DMS153 treated with DMSO at 0.1 percent for 48 hours (cell line): ENCODE measurements around the gene SPOCK2.

Source experiments
- DNase-seq: peaks from one replicate; lab custom pipeline; 2025; ENCODE audit not compliant: unreplicated experiment; lab: John Stamatoyannopoulos, UW

SPOCK2 gene

DNA sequence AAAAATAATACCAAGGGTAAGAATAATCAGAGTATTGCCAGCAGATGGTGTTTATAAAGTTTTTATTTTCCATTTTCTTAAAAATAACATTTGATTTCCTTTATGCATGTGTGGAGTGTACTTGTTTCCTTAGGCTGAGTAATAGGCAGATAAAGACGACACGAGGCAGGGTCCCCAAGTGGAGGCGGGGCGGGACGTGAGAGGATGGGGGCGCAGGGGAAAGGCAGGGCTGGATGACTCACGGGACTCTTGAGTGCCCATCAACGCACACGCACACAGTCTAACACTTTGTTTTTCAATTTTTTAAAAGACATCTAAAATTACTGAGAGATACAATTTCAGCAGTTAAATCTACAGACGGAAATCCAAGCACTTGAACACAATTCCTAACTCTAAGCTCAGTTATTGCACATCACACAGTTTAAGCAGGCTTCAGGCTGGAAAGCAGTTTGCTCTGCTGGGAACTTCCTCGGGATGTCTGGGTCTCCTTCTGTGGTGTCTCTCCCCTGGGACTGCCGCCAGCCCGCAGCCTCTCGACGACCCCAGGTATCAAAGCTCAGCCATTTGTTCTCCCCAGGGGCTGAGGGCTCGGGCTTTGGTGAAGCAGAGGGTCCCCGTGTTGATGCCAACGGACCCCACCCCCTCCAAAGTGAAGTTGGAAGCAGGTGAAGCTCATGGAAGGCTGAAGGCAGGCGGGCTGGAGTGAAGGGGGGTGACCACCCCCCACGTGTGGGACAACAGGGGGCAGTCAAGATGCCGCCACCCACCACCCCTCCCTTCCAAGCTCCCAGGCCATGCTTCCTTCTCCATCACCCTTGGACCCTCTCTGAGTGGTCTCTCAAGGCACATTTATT is 29.1 kb downstream of the SPOCK2 start:
- DNase-seq = no peak

DNA sequence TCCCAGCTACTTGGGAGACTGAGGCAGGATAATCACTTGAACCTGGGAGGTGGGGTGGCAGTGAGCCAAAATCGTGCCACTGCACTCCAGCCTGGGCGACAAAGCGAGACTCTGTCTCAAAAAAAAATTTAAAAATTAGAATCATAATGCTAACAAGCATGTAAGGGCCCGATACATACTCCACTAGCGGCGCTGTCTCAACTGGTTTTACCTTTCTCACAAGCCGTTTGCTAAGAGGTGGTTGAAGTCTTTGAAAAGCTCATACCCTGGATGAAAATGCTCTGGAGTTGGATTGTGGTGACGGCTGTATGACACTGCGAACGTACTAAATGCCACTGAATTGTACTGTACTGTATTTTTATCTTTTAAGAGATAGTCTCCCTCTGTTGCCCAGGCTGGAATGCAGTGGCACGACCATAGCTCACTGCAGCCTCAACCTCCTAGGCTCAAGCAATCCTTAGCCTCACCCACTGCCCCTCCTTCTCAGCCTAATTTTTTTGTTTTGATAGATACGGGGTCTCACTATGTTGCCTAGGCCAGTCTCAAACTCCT is 29.9 kb downstream of the SPOCK2 start:
- no peak for DNase-seq

DNA sequence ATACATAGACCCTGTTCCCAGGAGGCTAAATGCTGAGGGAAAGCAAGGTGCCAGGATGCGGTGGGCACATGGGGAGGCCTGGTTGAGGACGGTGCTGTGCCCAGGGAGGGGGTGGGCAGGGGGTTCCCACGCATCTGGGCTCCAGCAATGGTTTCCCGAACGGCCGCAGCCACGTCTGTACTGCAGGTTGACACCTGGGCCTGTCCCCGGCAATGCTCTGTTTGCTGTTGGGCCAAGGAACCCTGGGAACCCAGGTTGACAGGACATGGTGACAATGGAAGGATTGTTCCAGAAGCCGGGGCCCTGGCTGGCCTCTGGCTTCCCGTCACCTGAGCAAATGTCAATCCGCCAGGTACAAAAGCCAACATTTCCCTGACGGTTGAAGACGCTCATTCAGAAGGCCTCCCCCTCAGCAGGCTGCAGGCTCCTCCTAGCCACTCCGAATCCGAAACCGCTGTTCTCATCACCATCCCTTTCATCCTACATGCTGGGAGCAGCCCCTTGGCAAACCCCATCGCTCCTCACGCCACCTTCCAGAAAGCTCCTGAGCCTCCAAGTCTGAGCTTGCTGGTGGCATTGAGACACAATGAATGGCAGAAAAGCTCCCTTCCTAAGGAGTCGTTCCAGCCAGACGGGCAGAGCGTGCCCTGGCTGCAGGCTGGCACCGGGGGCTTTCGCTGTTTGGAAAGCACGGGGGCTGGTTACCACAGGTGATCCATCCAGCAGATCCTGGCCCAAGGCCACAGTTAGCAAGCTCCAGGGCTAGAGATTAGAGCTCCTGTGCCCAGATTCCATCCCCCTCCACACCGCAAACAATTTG is 31.2 kb downstream of the SPOCK2 start:
- DNase-seq = no peak

DNA sequence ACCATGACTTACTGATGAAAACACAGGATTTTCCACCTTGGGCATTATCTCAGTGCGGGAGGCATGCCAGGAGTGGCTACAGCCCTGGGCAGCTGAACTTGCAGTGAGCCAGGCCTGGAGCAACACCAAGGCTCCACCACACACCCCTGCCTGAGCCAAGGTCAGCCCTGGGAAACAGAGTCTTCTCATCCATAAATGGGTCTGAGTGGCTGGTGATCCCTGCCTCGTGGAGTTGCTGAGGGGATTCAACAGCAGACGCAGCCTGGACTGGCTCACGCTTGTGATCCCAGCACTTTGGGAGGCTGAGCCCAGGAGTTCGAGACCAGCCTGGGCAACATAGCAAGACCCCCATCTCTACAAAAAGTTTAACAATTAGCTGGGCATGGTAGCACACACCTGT is 32.2 kb downstream of the SPOCK2 start:
- no peak for DNase-seq

DNA sequence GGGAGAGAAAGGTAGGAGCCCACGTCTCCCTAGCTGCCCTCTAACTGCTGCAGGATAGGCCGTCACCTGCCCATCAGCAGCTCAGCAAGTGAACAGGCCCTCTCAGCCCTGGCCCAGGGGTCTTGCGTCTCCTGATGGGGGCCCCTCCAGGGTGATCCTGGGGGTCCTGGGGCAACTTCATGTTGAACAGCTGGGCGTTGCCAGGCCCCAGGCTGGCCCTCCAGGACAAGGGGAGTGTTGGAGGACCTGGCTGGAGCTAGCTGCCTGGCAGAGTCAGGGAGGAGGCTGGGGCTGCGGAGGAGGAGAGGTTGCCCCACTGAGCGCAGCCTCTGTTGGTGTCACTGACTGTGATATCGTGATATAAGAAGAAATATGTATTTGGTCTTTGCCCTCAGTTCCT is 34.7 kb downstream of the SPOCK2 start:
- no peak for DNase-seq

DNA sequence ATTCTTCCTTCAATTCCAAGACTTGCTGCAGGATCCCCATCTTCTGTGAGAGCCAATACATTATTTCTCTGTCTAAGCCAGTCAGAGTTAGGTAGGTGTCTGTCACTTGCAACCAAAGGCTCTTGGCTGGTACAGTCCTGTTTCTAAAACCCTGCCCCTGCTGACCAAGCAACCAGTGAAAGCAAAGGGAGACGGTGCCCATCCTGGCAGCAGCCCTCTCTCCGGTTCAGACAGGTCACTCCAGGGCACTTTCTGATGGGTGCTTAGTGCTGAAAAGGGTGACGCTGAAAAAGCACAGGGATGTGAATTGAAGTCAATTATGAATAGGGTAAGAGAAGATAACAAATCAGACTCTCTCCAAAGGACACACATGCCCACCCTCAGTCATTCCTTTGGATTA is 37.5 kb downstream of the SPOCK2 start:
- no peak for DNase-seq

DNA sequence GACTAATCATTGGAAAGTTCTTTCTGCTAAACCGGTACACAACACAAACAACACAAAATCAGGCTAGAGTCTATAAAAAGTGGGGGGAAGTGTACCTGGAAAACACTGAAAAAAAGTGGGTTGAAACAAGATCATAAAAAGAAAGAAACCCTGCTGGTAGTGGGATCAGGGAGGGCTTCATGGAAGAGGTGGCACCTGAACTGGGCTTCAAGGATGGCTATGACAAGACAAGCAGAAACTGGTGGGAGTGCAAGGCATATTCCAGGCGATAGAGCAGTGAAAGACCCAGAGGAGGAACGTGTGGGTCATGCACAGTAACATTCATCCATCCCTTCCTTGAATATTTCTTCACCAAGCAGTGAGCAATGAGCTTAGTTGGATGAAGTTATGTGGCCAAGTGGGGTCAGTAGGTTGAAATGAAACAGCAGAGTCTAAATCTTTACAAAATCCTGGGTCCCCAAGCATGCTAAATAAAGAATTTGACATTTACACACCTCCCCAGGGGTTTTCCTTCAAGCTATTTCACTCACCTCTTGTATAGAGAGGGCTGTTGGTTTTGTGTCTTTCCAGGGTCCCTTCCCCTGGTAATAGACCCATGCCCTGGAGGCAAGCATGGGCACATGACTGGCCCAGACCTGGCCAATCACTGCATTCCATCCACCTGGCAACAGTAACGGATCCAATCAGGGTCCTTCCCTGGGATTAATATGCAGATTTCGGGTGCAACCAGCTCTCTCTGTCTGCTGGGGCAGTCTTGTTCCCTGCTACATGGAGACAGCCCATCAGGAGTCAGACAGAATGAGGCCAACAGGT is 38.2 kb downstream of the SPOCK2 start:
- no peak for DNase-seq

DNA sequence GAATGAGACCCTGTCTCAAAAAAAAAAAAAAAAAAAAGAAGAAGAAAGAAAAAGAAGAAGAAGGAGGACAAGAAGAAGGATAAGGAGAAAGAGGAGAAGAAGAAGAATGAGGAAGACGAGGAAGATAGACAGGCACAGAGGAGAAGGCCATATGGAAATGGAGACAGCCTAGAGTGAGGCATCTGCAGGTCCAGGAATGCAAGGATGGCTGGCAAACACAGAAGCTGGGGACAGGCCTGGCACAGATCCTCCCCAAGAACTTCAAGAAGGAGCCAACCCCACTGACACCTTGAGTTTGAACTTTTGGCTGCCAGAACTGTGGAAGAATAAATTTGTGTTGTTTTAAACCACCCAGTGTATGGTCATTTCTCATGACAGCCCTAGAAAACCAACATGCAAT is 38.9 kb downstream of the SPOCK2 start:
- DNase-seq = no peak

DNA sequence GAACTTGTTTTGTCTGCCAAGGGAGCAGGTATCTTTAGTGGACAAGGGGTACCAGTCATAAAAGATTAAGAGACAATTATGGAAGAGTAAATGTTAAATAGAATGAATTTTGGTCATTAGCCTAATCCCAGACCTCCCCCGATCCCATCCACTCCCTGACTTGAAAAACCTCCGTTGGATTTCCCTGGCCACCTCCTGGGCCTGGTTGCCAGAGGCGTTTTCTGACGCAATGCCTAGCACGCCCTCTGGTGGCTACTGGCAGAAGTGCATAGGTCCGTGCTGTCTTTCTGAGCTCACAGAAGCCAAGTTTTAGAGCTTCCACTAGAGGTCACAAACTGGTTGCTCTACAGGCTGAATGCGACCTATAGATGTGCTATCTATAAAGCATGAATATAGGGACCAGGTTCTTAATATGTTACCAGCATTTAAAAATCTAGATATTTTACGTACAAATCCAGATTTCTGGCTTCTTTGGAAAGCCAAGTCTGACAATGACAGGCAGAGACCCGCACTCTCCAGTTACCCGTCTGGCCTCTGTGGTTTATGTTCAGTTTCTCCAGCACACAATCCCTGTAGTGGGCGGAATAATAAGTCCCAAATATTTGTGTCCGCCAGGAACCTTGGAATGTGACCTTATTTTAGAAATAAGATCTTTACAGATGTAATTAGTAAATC is 39.8 kb downstream of the SPOCK2 start:
- DNase-seq = peak; percentile 78

DNA sequence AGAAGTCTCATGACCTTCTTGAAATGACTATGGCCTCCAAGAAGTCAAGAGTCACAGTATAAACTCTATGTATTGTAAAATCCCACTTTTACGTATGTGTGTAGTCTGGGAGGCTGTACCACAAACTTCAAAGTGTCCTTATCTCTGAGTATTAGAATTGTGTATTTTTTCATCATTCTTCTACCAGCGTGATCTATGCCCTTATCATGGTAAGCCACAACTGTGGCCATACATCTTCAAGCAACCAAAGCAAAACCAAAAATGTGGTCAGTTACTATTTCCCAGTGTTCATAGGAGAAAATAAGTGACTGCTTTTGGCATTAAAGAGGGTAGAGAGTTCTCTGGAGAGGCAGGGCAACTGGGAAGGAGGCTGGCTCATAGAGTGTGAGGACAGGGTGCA is 42.8 kb downstream of the SPOCK2 start:
- DNase-seq = no peak

DNA sequence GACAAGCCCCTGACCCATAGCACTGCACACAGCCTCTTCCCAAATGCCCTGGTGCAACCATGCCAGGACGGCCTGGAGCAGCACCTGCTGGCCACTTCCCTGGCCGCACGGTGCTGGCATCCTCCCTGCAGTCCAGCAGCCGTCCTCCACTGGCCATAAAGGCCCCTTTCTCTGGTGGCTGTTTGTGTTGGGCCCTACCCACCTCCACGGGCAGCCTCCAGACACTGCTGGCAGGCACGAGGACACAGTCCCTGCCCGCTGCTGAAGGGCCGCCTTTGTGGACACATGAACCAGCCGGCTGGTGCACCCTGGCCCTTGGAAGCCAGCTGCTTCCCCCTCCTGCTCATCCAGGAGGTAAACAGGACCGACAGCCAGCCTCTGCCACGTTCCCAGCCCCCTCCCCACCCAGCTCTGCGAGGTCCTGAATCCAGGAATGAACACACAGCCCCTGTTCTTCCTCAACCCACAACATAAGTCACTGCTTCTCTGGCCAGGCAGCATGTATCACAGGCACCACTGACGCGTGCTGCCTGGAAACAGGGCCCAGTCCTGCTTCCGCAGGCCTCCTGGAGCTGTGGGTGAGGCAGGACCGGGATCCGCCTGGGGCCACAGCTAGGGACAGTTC is 43.8 kb downstream of the SPOCK2 start:
- DNase-seq = no peak

DNA sequence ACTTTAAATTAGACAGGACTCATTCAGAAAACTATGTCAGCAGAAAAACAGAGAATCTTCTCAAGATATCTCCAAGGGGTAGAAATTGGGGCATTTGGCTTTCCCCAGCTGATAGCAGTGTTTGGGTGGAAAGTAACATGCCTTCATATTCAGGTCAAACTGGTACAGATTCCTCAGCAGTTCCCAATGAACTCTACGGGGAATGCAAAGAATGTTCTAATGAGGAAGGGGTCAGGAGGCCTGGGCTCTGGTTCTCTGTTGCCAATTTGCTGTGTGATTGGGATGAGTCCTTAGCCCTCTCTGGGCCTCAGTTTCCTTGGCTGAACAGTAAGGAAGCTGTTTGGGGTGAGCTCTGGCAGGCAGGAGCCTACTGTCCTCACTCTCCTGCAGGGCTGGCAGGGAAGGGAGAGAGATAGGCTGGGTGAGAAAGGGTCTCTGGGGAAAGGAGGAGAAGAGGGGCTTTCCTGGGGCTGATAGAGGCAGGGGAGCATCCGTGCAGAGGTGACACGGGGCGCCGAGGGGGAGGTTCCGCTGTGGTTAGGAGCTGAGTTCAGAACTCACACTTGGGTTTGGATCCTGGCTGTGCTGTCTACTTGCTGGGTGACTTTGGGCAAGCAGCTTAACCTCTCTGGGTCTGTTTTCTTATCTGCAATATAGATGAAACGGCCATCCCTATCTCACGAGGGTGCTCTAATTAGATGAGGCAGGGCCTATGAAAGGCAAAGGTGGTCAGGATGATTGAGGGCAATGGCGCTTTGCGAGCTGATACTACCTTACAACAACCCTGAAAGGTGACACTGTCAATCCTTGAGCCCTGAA is 45.1 kb downstream of the SPOCK2 start:
- no peak for DNase-seq

DNA sequence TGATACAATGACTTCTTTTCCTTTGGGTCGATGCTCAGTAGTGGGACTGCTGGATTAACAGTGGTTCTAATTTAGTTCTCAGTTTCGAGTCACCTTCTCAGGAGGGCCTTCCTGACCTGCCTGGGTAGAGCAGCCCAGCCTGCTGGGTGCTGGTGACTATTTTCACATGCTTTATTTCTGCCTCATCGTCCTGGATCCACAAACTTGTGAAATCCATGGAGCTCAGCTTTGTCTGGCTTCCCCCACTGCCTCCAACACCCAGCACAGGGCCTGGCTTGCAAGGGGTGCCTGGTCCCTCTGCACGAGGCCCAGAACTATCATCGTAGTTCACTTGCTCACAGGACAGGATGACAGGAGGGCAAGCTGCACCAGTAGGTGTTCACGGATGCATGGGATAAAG is 46.9 kb downstream of the SPOCK2 start:
- DNase-seq = no peak

DNA sequence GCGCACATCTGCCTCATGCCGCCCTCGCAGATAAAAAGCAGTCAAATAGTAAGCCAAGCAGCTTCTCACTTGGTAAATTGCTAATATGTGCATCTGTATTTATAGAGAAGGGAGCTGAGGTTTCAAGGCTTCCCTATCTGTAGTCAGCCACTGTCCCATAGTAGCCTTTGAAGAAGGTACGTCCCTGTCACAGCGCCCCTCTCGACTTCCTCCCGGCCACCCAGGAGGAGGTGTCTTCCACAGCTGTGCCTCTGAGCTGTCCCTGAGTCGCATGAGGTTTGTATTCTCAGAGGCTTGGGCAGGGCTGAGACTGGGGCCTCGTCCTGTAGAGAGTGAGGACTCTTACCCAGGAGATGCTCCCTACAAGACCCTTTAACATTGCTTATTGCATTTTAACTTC is 49.0 kb downstream of the SPOCK2 start:
- no peak for DNase-seq

DNA sequence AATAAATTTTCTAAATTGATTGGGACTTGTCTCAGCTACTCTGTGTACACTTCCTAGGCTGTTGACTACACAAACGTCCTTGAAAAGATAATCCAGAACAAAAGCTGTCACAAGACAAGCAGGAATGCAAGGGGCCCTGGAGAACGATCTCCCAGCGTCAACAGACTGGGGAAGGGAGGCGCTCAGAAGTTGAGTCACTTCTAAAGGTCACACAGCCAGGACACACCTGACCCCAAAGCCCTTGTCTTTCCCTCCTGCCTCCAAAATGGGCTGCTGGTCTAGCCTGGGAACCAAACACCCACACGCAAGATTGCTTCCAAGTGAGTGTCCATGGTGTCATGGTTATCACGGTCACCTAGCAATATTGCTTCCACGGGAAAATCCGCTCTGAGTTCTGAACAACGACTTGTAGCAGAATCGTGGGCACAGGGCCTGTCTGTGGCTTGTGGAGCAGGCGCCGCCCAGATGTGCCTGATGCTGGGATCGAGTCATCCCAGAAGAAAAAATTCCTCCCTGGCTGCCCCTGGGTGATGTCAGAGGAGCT is 49.8 kb downstream of the SPOCK2 start:
- no peak for DNase-seq

DNA sequence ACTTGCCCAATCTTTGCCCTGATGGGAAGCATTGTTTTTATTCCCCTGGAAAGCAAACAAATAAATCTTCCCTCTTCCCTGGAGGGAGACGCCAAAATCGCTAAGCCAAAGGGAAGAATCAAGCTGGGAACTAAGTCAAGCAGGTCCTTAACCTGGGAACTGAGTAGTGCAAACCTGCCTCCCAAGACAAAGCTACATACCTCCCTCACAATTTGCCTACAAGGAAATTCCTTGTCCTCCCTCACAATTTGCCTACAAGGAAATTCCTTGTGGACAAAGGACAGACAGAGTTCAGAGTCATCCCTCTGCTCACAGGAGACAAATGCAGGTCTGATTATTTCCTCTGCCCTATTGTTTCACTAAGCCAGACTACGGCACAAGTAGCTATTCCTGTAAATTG is 50.5 kb downstream of the SPOCK2 start:
- DNase-seq = no peak

DNA sequence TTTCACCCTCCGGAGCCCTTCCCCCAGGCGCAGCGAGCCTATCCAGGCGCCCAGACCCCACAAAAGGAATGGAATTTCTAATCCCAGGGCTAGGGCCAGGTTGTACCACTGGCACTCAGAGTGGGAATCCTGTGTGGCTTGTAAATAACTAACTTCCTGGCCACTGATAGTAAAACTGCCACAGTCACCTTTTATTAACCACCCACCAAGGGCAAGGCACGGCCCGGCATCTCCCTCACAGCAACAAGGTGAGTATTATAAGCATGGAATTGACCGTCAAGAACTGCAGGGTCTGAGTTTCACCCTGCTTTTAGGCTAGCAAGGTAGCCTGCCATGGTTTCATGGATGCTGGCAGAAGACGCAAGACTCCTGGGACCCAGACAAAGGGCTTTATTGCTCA is 51.1 kb downstream of the SPOCK2 start:
- DNase-seq = no peak

DNA sequence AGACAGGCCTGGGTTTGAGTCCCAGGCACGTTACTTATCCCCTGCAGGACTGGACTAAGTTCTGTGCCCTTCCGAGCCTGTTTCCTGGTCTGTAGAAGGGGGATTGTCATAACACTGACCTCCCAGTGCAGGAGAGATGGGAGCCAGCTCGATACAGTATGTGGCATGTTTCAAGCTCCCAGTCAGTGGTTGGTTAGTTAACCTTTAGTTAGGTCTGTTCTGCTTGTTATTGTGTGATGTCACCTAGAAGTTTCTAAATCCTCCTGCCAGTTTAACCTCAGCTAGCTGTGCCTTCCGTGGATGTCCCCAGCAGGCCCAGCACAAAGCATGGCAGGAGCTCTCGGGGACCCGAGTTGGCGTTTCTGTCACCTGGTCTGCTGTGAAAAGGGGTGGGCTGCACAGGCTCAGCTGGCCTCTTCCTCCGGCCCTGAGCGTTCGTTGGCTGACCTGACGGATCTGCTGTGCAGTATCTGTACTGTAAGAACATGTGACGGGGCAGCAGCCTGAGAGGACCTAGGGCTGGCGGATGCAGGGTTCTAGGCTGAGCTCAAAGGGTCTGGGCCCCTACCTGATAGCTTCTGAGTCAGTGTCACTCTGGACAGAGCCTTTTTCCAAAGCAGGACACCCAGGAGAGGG is 53.0 kb downstream of the SPOCK2 start:
- DNase-seq = no peak

DNA sequence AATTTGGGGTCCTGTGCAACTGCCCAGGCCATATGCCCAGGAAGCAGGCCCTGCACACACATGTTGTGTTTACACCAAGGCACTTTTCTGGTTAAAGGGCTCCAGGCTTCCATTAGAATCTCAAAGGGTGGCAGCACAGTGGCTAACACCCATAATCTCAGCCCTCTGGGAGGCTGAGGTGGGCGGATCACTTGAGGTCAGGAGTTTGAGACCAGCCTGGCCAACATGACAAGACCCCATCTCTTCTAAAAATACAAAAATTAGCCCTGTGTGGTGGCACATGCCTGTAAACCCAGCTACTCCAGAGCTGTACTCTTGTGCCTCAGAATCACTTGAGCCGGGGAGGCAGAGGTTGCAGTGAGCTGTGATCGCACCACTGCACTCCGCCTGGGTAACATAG is 53.6 kb downstream of the SPOCK2 start:
- no peak for DNase-seq
